Measurements from ENCODE around the gene IL34.

Gene IL34

GRCh38 chr16:70676675-70677498, 30.5 kb downstream of the IL34 start:
- no peak for FAIRE-seq
- no peak for TF ChIP-seq POLR2A (IDR thresholded peaks at IDR 0.05; ENCODE audit: low read depth, low read length)
- no peak for TF ChIP-seq SPI1 (IDR thresholded peaks at IDR 0.05; ENCODE audit: low read depth, low read length)

GRCh38 chr16:70677499-70678120, 31.3 kb downstream of the IL34 start:
- no peak for TF ChIP-seq TAF1 (IDR thresholded peaks at IDR 0.05; ENCODE audit: low read depth, low read length)
- TF ChIP-seq POLR2A (IDR thresholded peaks at IDR 0.05; ENCODE audit: low read depth, low read length), result no peak
- TF ChIP-seq POU2F2 (IDR thresholded peaks at IDR 0.05; ENCODE audit: low read depth, low read length), result no peak
- no peak for TF ChIP-seq PAX5 (IDR thresholded peaks at IDR 0.05; ENCODE audit: insufficient read depth, low read length, severe bottlenecking)
- TF ChIP-seq SPI1 (IDR thresholded peaks at IDR 0.05; ENCODE audit: low read depth, low read length), result no peak
- TF ChIP-seq POLR2AphosphoS5 (IDR thresholded peaks at IDR 0.05; ENCODE audit: low read depth, low read length), result no peak
- DNase-seq (ENCODE audit: insufficient read length, low spot score) (no peak), FAIRE-seq (no peak)

More at GRCh38 chr16:70676675-70677498, 30.5 kb downstream of the IL34 start:
- no peak for DNase-seq (ENCODE audit: insufficient read length, low spot score)

- TF ChIP-seq POLR2A (IDR thresholded peaks at IDR 0.05; ENCODE audit: low read depth, low read length), result no peak
- FAIRE-seq (no peak), DNase-seq (ENCODE audit: insufficient read length, low spot score) (no peak)
Observed at GRCh38 chr16:70678121-70678897, 31.9 kb downstream of the IL34 start.

- no peak for FAIRE-seq
- TF ChIP-seq POU2F2 (IDR thresholded peaks at IDR 0.05; ENCODE audit: low read depth, low read length), result no peak
- no peak for TF ChIP-seq POLR2A (IDR thresholded peaks at IDR 0.05; ENCODE audit: low read depth, low read length)
- TF ChIP-seq SPI1 (IDR thresholded peaks at IDR 0.05; ENCODE audit: low read depth, low read length), result no peak
- TF ChIP-seq TAF1 (IDR thresholded peaks at IDR 0.05; ENCODE audit: low read depth, low read length), result no peak
- TF ChIP-seq PAX5 (IDR thresholded peaks at IDR 0.05; ENCODE audit: insufficient read depth, low read length, severe bottlenecking), result no peak
- TF ChIP-seq POLR2AphosphoS5 (IDR thresholded peaks at IDR 0.05; ENCODE audit: low read depth, low read length), result no peak
- no peak for DNase-seq (ENCODE audit: insufficient read length, low spot score)
Observed at GRCh38 chr16:70678898-70679670, 32.7 kb downstream of the IL34 start.

- DNase-seq (ENCODE audit: insufficient read length, low spot score) (no peak), FAIRE-seq (no peak)
- TF ChIP-seq POLR2AphosphoS5 (IDR thresholded peaks at IDR 0.05; ENCODE audit: low read depth, low read length) (no peak), TAF1 (IDR thresholded peaks at IDR 0.05; ENCODE audit: low read depth, low read length) (no peak), POU2F2 (IDR thresholded peaks at IDR 0.05; ENCODE audit: low read depth, low read length) (no peak), PAX5 (IDR thresholded peaks at IDR 0.05; ENCODE audit: insufficient read depth, low read length, severe bottlenecking) (no peak), POLR2A (IDR thresholded peaks at IDR 0.05; ENCODE audit: low read depth, low read length) (no peak)
Observed at GRCh38 chr16:70679671-70680494, 33.5 kb downstream of the IL34 start.

- TF ChIP-seq PAX5 (IDR thresholded peaks at IDR 0.05; ENCODE audit: insufficient read depth, low read length, severe bottlenecking) (no peak), TAF1 (IDR thresholded peaks at IDR 0.05; ENCODE audit: low read depth, low read length) (no peak), POU2F2 (IDR thresholded peaks at IDR 0.05; ENCODE audit: low read depth, low read length) (no peak), POLR2AphosphoS5 (IDR thresholded peaks at IDR 0.05; ENCODE audit: low read depth, low read length) (no peak), SPI1 (IDR thresholded peaks at IDR 0.05; ENCODE audit: low read depth, low read length) (no peak), POLR2A (IDR thresholded peaks at IDR 0.05; ENCODE audit: low read depth, low read length) (no peak)
- no peak for DNase-seq (ENCODE audit: insufficient read length, low spot score)
- FAIRE-seq, result no peak
Observed at GRCh38 chr16:70680495-70681381, 34.4 kb downstream of the IL34 start.

- no peak for FAIRE-seq
- TF ChIP-seq POU2F2 (IDR thresholded peaks at IDR 0.05; ENCODE audit: low read depth, low read length) (no peak), POLR2AphosphoS5 (IDR thresholded peaks at IDR 0.05; ENCODE audit: low read depth, low read length) (no peak), SPI1 (IDR thresholded peaks at IDR 0.05; ENCODE audit: low read depth, low read length) (no peak), TAF1 (IDR thresholded peaks at IDR 0.05; ENCODE audit: low read depth, low read length) (no peak), PAX5 (IDR thresholded peaks at IDR 0.05; ENCODE audit: insufficient read depth, low read length, severe bottlenecking) (no peak), POLR2A (IDR thresholded peaks at IDR 0.05; ENCODE audit: low read depth, low read length) (no peak)
- DNase-seq (ENCODE audit: insufficient read length, low spot score), result no peak
Observed at GRCh38 chr16:70681382-70682238, 35.3 kb downstream of the IL34 start.

All from GM12891 (cell line).